K562 (cell line): Measurements from ENCODE around the gene TUT4. TPM values are rescaled to one million over a fixed set of nuclear protein-coding genes. Genes with fewer than 3 reads are reported as not detected.

ENCODE experiments used
- ARNT ChIP-seq, 2 experiments: fragments of 450-650 bp; IDR thresholded peaks; 2 replicates each; pipeline ENCODE4 v1.6.1; 2016; ENCODE audit warnings: mild to moderate bottlenecking in 1 of 2
- CREB1 ChIP-seq, 2 experiments: sonication (generic) in 1 of 2; formaldehyde crosslinking in 1 of 2; IDR thresholded peaks; 2 replicates each; pipeline versions ENCODE4 v1.6.1 to v1.8.0; 2012 to 2022; ENCODE audit warnings: inconsistent platforms in 1 of 2, mild to moderate bottlenecking in 1 of 2, missing genetic modification reagents in 1 of 2, moderate library complexity in 1 of 2
- FOXM1 ChIP-seq, 2 experiments: fragments of 450-650 bp in 1 of 2; sonication (generic) in 1 of 2; formaldehyde crosslinking in 1 of 2; IDR thresholded peaks; 2 replicates each; pipeline versions ENCODE4 v1.6.1 to v1.9.0; 2017 to 2022; ENCODE audit warnings: low read depth in 2 of 2, mild to moderate bottlenecking in 2 of 2, missing genetic modification reagents in 1 of 2, moderate library complexity in 1 of 2
- NFRKB ChIP-seq: fragments of 450-650 bp; IDR thresholded peaks from 2 replicates; pipeline ENCODE4 v1.6.1; 2016; ENCODE audit warnings: low read depth
- OTX1 ChIP-seq: fragments of 450-650 bp; formaldehyde crosslinking; IDR thresholded peaks from 2 replicates; pipeline ENCODE4 v1.4.0; 2022; ENCODE audit warnings: mild to moderate bottlenecking
- ZNF707 ChIP-seq: fragments of 250-450 bp; sonication (Bioruptor Pico); conservative IDR thresholded peaks from 2 replicates; pipeline ENCODE4 v1.8.0; 2022; ENCODE audit warnings: inconsistent platforms, mild to moderate bottlenecking, moderate library complexity
- polyA plus RNA-seq, 8 experiments: library from polyadenylated mRNA; depleted of rRNA in 4 of 8; stranded (reverse) in 5 of 8; unstranded in 3 of 8; fragments of >200 nt; fragmentation: Nextera tagmentation in 2 of 8; fragmentation: Illumina TruSeq in 1 of 8; extraction: Ambion mirVana in 2 of 8; extraction: Trizol in 1 of 8; gene quantifications; 2 replicates each; pipeline versions ENCODE4 v1.2.1 to v1.2.3, GENCODE V29; 2011 to 2014; ENCODE audit warnings: inconsistent platforms in 1 of 8, missing spikeins in 1 of 8
- total RNA-seq, 7 experiments: library from RNA; depleted of rRNA in 6 of 7; stranded (reverse); fragments of >200 nt in 6 of 7; fragmentation: Illumina TruSeq in 2 of 7; extraction: Trizol in 2 of 7; gene quantifications; 2 replicates each; pipeline versions ENCODE4 v1.2.1 to v1.2.3, GENCODE V29; 2011 to 2021; ENCODE audit warnings: low replicate concordance in 1 of 7
- TF ChIP-seq, protein P1 (sequence below), 2 experiments: fragments of 450-650 bp; IDR thresholded peaks; 2 replicates each; pipeline ENCODE4 v1.6.1; 2018; ENCODE audit warnings: mild to moderate bottlenecking in 2 of 2, low read depth in 1 of 2; ENCODE audit not compliant: partially characterized antibody in 2 of 2
- TF ChIP-seq, protein P2 (sequence below), 3 experiments: fragments of 200-800 bp in 1 of 3; fragments of 250-450 bp in 1 of 3; fragments of 450-650 bp in 1 of 3; sonication (Bioruptor Pico) in 1 of 3; sonication (Bioruptor generic) in 1 of 3; formaldehyde crosslinking in 1 of 3; IDR thresholded peaks; 2 replicates each; pipeline versions ENCODE4 v1.6.1 to v1.8.0; 2016 to 2022; ENCODE audit warnings: mild to moderate bottlenecking in 2 of 3, missing genetic modification characterization in 2 of 3, missing compliant biosample characterization in 1 of 3, moderate library complexity in 1 of 3
- TF ChIP-seq, protein P3 (sequence below): fragments of 150-350 bp; IDR thresholded peaks from 2 replicates; pipeline ENCODE4 v1.6.1; 2014; ENCODE audit warnings: low read depth, mild to moderate bottlenecking, low read length, borderline replicate concordance
- TF ChIP-seq, protein P4 (sequence below): sonication (generic); formaldehyde crosslinking; IDR thresholded peaks from 2 replicates; pipeline ENCODE4 v1.8.0; 2022; ENCODE audit warnings: missing genetic modification reagents, mild to moderate bottlenecking, moderate library complexity, borderline replicate concordance

The TUT4 gene
- total and polyA plus RNA-seq, 9 of the 15 experiments (the other 6 are each of a cell fraction or from before 2014, with no cell fraction given): 15.8 to 53.5 (median 36.7) TPM

- TF ChIP-seq CREB1 (IDR thresholded peaks at IDR 0.05) (peak; percentile 97), CREB1 (CRISPR knock-in tag; IDR thresholded peaks at IDR 0.05) (peak; percentile 97), FOXM1 (IDR thresholded peaks at IDR 0.05; ENCODE audit: low read depth) (no peak), FOXM1 (CRISPR knock-in tag; IDR thresholded peaks at IDR 0.05; ENCODE audit: low read depth) (peak; percentile 90; the same call in 1 of the 2 replicates), ARNT (IDR thresholded peaks at IDR 0.05) (peak; percentile 41 to 85; a peak in 1 of 4 replicates), NFRKB (peak; percentile 99), OTX1 (CRISPR knock-in tag) (peak; percentile 45; the same call in 1 of the 2 replicates), ZNF707 (CRISPR knock-in tag) (no peak)
- TF ChIP-seq, protein P1, sequence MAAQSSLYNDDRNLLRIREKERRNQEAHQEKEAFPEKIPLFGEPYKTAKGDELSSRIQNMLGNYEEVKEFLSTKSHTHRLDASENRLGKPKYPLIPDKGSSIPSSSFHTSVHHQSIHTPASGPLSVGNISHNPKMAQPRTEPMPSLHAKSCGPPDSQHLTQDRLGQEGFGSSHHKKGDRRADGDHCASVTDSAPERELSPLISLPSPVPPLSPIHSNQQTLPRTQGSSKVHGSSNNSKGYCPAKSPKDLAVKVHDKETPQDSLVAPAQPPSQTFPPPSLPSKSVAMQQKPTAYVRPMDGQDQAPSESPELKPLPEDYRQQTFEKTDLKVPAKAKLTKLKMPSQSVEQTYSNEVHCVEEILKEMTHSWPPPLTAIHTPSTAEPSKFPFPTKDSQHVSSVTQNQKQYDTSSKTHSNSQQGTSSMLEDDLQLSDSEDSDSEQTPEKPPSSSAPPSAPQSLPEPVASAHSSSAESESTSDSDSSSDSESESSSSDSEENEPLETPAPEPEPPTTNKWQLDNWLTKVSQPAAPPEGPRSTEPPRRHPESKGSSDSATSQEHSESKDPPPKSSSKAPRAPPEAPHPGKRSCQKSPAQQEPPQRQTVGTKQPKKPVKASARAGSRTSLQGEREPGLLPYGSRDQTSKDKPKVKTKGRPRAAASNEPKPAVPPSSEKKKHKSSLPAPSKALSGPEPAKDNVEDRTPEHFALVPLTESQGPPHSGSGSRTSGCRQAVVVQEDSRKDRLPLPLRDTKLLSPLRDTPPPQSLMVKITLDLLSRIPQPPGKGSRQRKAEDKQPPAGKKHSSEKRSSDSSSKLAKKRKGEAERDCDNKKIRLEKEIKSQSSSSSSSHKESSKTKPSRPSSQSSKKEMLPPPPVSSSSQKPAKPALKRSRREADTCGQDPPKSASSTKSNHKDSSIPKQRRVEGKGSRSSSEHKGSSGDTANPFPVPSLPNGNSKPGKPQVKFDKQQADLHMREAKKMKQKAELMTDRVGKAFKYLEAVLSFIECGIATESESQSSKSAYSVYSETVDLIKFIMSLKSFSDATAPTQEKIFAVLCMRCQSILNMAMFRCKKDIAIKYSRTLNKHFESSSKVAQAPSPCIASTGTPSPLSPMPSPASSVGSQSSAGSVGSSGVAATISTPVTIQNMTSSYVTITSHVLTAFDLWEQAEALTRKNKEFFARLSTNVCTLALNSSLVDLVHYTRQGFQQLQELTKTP (IDR thresholded peaks at IDR 0.05; ENCODE audit: low read depth in 1 of 2, partially characterized antibody in 2 of 2): peak; percentile 58 to 79
- TF ChIP-seq, protein P2, sequence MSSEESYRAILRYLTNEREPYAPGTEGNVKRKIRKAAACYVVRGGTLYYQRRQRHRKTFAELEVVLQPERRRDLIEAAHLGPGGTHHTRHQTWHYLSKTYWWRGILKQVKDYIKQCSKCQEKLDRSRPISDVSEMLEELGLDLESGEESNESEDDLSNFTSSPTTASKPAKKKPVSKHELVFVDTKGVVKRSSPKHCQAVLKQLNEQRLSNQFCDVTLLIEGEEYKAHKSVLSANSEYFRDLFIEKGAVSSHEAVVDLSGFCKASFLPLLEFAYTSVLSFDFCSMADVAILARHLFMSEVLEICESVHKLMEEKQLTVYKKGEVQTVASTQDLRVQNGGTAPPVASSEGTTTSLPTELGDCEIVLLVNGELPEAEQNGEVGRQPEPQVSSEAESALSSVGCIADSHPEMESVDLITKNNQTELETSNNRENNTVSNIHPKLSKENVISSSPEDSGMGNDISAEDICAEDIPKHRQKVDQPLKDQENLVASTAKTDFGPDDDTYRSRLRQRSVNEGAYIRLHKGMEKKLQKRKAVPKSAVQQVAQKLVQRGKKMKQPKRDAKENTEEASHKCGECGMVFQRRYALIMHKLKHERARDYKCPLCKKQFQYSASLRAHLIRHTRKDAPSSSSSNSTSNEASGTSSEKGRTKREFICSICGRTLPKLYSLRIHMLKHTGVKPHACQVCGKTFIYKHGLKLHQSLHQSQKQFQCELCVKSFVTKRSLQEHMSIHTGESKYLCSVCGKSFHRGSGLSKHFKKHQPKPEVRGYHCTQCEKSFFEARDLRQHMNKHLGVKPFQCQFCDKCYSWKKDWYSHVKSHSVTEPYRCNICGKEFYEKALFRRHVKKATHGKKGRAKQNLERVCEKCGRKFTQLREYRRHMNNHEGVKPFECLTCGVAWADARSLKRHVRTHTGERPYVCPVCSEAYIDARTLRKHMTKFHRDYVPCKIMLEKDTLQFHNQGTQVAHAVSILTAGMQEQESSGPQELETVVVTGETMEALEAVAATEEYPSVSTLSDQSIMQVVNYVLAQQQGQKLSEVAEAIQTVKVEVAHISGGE (CRISPR knock-in tag; IDR thresholded peaks at IDR 0.05): peak in 1 of 3 experiments; percentile 85; a peak in 2 of 6 replicates
- TF ChIP-seq, protein P3, sequence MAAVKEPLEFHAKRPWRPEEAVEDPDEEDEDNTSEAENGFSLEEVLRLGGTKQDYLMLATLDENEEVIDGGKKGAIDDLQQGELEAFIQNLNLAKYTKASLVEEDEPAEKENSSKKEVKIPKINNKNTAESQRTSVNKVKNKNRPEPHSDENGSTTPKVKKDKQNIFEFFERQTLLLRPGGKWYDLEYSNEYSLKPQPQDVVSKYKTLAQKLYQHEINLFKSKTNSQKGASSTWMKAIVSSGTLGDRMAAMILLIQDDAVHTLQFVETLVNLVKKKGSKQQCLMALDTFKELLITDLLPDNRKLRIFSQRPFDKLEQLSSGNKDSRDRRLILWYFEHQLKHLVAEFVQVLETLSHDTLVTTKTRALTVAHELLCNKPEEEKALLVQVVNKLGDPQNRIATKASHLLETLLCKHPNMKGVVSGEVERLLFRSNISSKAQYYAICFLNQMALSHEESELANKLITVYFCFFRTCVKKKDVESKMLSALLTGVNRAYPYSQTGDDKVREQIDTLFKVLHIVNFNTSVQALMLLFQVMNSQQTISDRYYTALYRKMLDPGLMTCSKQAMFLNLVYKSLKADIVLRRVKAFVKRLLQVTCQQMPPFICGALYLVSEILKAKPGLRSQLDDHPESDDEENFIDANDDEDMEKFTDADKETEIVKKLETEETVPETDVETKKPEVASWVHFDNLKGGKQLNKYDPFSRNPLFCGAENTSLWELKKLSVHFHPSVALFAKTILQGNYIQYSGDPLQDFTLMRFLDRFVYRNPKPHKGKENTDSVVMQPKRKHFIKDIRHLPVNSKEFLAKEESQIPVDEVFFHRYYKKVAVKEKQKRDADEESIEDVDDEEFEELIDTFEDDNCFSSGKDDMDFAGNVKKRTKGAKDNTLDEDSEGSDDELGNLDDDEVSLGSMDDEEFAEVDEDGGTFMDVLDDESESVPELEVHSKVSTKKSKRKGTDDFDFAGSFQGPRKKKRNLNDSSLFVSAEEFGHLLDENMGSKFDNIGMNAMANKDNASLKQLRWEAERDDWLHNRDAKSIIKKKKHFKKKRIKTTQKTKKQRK: no peak
- TF ChIP-seq, protein P4, sequence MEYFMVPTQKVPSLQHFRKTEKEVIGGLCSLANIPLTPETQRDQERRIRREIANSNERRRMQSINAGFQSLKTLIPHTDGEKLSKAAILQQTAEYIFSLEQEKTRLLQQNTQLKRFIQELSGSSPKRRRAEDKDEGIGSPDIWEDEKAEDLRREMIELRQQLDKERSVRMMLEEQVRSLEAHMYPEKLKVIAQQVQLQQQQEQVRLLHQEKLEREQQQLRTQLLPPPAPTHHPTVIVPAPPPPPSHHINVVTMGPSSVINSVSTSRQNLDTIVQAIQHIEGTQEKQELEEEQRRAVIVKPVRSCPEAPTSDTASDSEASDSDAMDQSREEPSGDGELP (CRISPR knock-in tag): peak; percentile 76; the same call in 1 of the 2 replicates
These were observed 148.5 kb downstream of the TUT4 start, which contains the start of the genes ORC1 and PRPF38A (continued) for GRCh38 chr1:52404116-52404974.
